SK-N-MC (cell line): Measurements from ENCODE around the gene AKT3.

Experiments used
- DNase-seq: peaks from one replicate; pipeline ENCODE4 v3.0.0-alpha.2; 2011; ENCODE audit warnings: low read depth, low spot score
- H3K27ac ChIP-seq: fragments of 200-600 bp; sonication (generic); 2 replicates; pipeline ENCODE4 v1.5.1; 2016; ENCODE audit warnings: mixed run types
- H3K36me3 ChIP-seq: fragments of 200-600 bp; sonication (generic); 2 replicates; pipeline ENCODE4 v1.6.1; 2017; ENCODE audit warnings: antibody characterized with exemption, low read length, mixed read lengths; ENCODE audit not compliant: insufficient read depth
- H3K4me3 ChIP-seq: fragments of 200-600 bp; sonication (generic); 2 replicates; pipeline ENCODE4 v1.5.1; 2016
- H3K9ac ChIP-seq: fragments of 200-600 bp; sonication (generic); 2 replicates; pipeline ENCODE4 v1.8.0; 2017; ENCODE audit warnings: mixed run types, mixed read lengths; ENCODE audit not compliant: insufficient read length
- H3K9me3 ChIP-seq: fragments of 200-600 bp; sonication (generic); 2 replicates; pipeline ENCODE4 v1.6.1; 2017; ENCODE audit warnings: low read depth, mild to moderate bottlenecking, antibody characterized with exemption, low read length, moderate library complexity, mixed read lengths
- EZH2 ChIP-seq: fragments of 200-600 bp; sonication (generic); IDR thresholded peaks from one replicate; pipeline ENCODE4 v1.6.1; 2017; ENCODE audit warnings: antibody characterized with exemption
- FOXP2 ChIP-seq: optimal IDR thresholded peaks from 2 replicates; pipeline ENCODE3; 2011; ENCODE audit warnings: mild to moderate bottlenecking, moderate library complexity; ENCODE audit not compliant: insufficient read depth; ENCODE audit errors: extremely low read length, control extremely low read depth
- POLR2AphosphoS5 ChIP-seq: IDR thresholded peaks from 2 replicates; pipeline ENCODE4 v1.6.1; 2012; ENCODE audit warnings: mild to moderate bottlenecking, low read depth, low read length, borderline replicate concordance

Gene AKT3

GRCh38 chr1:243727503-243728203 lies 122.4 kb downstream of the AKT3 start:
- DNase-seq = no peak
- H3K4me3 ChIP-seq = no peak overlapping the region

GRCh38 chr1:243726806-243727502 lies 123.1 kb downstream of the AKT3 start:
- Histone ChIP-seq H3K9me3 (no peaks in the 10 kb centered on the region), H3K36me3 (no peaks in the 10 kb centered on the region), H3K4me3 (no peak overlapping the region), H3K9ac (no peak overlapping the region), H3K27ac (no peak overlapping the region)
- TF ChIP-seq FOXP2 (no peak), POLR2AphosphoS5 (no peak)
- DNase-seq = no peak

More at GRCh38 chr1:243727503-243728203, 122.4 kb downstream of the AKT3 start:
- H3K36me3 ChIP-seq = no peaks in the 10 kb centered on the region
- TF ChIP-seq EZH2 = no peak
- TF ChIP-seq FOXP2 = no peak
- TF ChIP-seq POLR2AphosphoS5 = no peak
- H3K9ac ChIP-seq = no peak overlapping the region
- H3K9me3 ChIP-seq = no peaks in the 10 kb centered on the region
- no peak overlapping the region for H3K27ac ChIP-seq

GRCh38 chr1:243725846-243726245 lies 124.2 kb downstream of the AKT3 start:
- DNase-seq = no peak
- H3K9ac ChIP-seq = no peak overlapping the region
- no peak for TF ChIP-seq POLR2AphosphoS5
- TF ChIP-seq EZH2 = no peak
- TF ChIP-seq FOXP2 = no peak
- no peak overlapping the region for H3K27ac ChIP-seq
- H3K9me3 ChIP-seq = no peaks in the 10 kb centered on the region
- H3K4me3 ChIP-seq = no peak overlapping the region
- no peaks in the 10 kb centered on the region for H3K36me3 ChIP-seq

GRCh38 chr1:243725075-243725474 lies 125.0 kb downstream of the AKT3 start:
- TF ChIP-seq POLR2AphosphoS5 = no peak
- no peak overlapping the region for H3K9ac ChIP-seq
- H3K4me3 ChIP-seq = no peak overlapping the region
- no peak overlapping the region for H3K27ac ChIP-seq
- DNase-seq = no peak
- H3K9me3 ChIP-seq = no peaks in the 10 kb centered on the region
- H3K36me3 ChIP-seq = no peaks in the 10 kb centered on the region

- no peak overlapping the region for H3K27ac ChIP-seq
- no peaks in the 10 kb centered on the region for H3K9me3 ChIP-seq
- H3K9ac ChIP-seq = no peak overlapping the region
- TF ChIP-seq FOXP2 (no peak), POLR2AphosphoS5 (no peak), EZH2 (no peak)
- H3K4me3 ChIP-seq = no peak overlapping the region
- no peaks in the 10 kb centered on the region for H3K36me3 ChIP-seq
- no peak for DNase-seq
These were observed 126.5 kb downstream of the AKT3 start for GRCh38 chr1:243723458-243724043.

- H3K9me3 ChIP-seq = no peaks in the 10 kb centered on the region
- H3K4me3 ChIP-seq = no peak overlapping the region
- H3K36me3 ChIP-seq = no peaks in the 10 kb centered on the region
- no peak for DNase-seq
- TF ChIP-seq POLR2AphosphoS5 (no peak), EZH2 (no peak), FOXP2 (no peak)
- no peak overlapping the region for H3K9ac ChIP-seq
- no peak overlapping the region for H3K27ac ChIP-seq
These were observed 127.0 kb downstream of the AKT3 start for GRCh38 chr1:243723050-243723449.

- no peak for TF ChIP-seq FOXP2
- TF ChIP-seq EZH2 = no peak
- TF ChIP-seq POLR2AphosphoS5 = no peak
- H3K27ac ChIP-seq = no peak overlapping the region
- DNase-seq = no peak
These were observed 130.6 kb downstream of the AKT3 start for GRCh38 chr1:243719476-243719875.

GRCh38 chr1:243718893-243719292 lies 131.2 kb downstream of the AKT3 start:
- Histone ChIP-seq H3K4me3 (no peak overlapping the region), H3K9ac (no peak overlapping the region), H3K36me3 (no peaks in the 10 kb centered on the region), H3K9me3 (no peaks in the 10 kb centered on the region), H3K27ac (no peak overlapping the region)
- no peak for TF ChIP-seq POLR2AphosphoS5
- TF ChIP-seq EZH2 = no peak
- no peak for TF ChIP-seq FOXP2
- no peak for DNase-seq

More at GRCh38 chr1:243719476-243719875, 130.6 kb downstream of the AKT3 start:
- Histone ChIP-seq H3K4me3 (no peak overlapping the region), H3K9ac (no peak overlapping the region), H3K36me3 (no peaks in the 10 kb centered on the region), H3K9me3 (no peaks in the 10 kb centered on the region)
